ENCODE data around the gene TNP1.

Gene TNP1

GRCh38 chr2:216884347-216884746, 24.5 kb upstream of the TNP1 start:
- TF ChIP-seq ZFX (IDR thresholded peaks at IDR 0.05) (no peak), CTCF (conservative IDR thresholded peaks at IDR 0.05) (no peak)

GRCh38 chr2:216882876-216883275, 23.0 kb upstream of the TNP1 start:
- TF ChIP-seq ZFX (IDR thresholded peaks at IDR 0.05), result no peak
- no peak overlapping the region for H3K27ac ChIP-seq

More at GRCh38 chr2:216884347-216884746, 24.5 kb upstream of the TNP1 start:
- no peak overlapping the region for H3K27ac ChIP-seq

- TF ChIP-seq CTCF (conservative IDR thresholded peaks at IDR 0.05) (no peak), ZFX (IDR thresholded peaks at IDR 0.05) (no peak)
- H3K27ac ChIP-seq, result no peak overlapping the region
Measured at GRCh38 chr2:216881411-216881810, 21.5 kb upstream of the TNP1 start.

GRCh38 chr2:216880509-216881184, 20.8 kb upstream of the TNP1 start:
- no peak for TF ChIP-seq ZFX (IDR thresholded peaks at IDR 0.05)
- no peak for TF ChIP-seq CTCF (conservative IDR thresholded peaks at IDR 0.05)
- no peak overlapping the region for H3K27ac ChIP-seq

- no peak for TF ChIP-seq CTCF (conservative IDR thresholded peaks at IDR 0.05)
- TF ChIP-seq ZFX (IDR thresholded peaks at IDR 0.05), result no peak
- H3K27ac ChIP-seq, result no peak overlapping the region
Measured at GRCh38 chr2:216879727-216880508, 20.1 kb upstream of the TNP1 start.

GRCh38 chr2:216878072-216878471, 18.2 kb upstream of the TNP1 start:
- no peak overlapping the region for H3K27ac ChIP-seq
- TF ChIP-seq ZFX (IDR thresholded peaks at IDR 0.05), result no peak
- TF ChIP-seq CTCF (conservative IDR thresholded peaks at IDR 0.05), result no peak

GRCh38 chr2:216877085-216877484, 17.2 kb upstream of the TNP1 start:
- TF ChIP-seq ZFX (IDR thresholded peaks at IDR 0.05), result no peak
- peak; percentile 22; the same call in 1 of the 2 replicates for TF ChIP-seq CTCF (conservative IDR thresholded peaks at IDR 0.05)

More at GRCh38 chr2:216877085-216877484, 17.2 kb upstream of the TNP1 start:
- no peak overlapping the region for H3K27ac ChIP-seq
